ENCODE results near the gene MED16. TPM values are rescaled to one million over a fixed set of nuclear protein-coding genes. Genes with fewer than 3 reads are reported as not detected.

MED16 gene
- total and polyA plus RNA-seq, 10 of the 15 experiments (the other 5 are each of a cell fraction or from before 2014, with no cell fraction given), result 0.56 to 51.1 (median 13.6) TPM

GRCh38 chr19:940591-941291, 47.8 kb upstream of the MED16 start:
- Histone ChIP-seq H3K9ac (ENCODE audit: control insufficient read depth, insufficient read depth, low read length) (peak overlapping the region; percentile 18; the same call in 1 of the 2 replicates), H2AFZ (ENCODE audit: control insufficient read depth, low read depth, low read length) (no peak overlapping the region), H3K4me3 (peak overlapping the region; percentile 37; the same call in 1 of the 2 replicates), H3K27me3 (replicated peaks in 1 of 2; ENCODE audit: control insufficient read depth in 2 of 2, insufficient read depth in 2 of 2, low read length in 1 of 2) (no peaks in the 10 kb centered on the region), H3K36me3 (ENCODE audit: control insufficient read depth in 2 of 2, insufficient read depth in 2 of 2, low read length in 1 of 2) (peaks cover 30% of the 10 kb centered on the region in 2 experiments), H3K79me2 (ENCODE audit: control insufficient read depth, insufficient read depth, low read length) (peaks cover 64% of the 10 kb centered on the region), H3K27ac (ENCODE audit: control insufficient read depth, insufficient read depth) (peak overlapping the region; percentile 58), H3K4me2 (ENCODE audit: control insufficient read depth, insufficient read depth) (peak overlapping the region; percentile 79), H3K9me3 (replicated peaks; ENCODE audit: control insufficient read depth, insufficient read depth, low read length) (peaks cover 4% of the 10 kb centered on the region), H4K20me1 (ENCODE audit: control insufficient read depth, insufficient read depth) (no peaks in the 10 kb centered on the region; the same call in 1 of the 2 replicates), H3K4me1 (ENCODE audit: control insufficient read depth, insufficient read depth, low read length) (peaks cover 7% of the 10 kb centered on the region)
- WGBS (ENCODE audit: insufficient coverage, insufficient replicate concordance, low lambda C conversion rate, missing lambda C conversion rate), result 3% methylated on average over 59 of the region's 64 CpGs
- TF ChIP-seq SRF (IDR thresholded peaks at IDR 0.05; ENCODE audit: low read depth in 2 of 2, low read length in 2 of 2) (peak; percentile 95 to 97), PBX3 (IDR thresholded peaks at IDR 0.05; ENCODE audit: insufficient replicate concordance, low read depth, low read length) (no peak), ASH2L (IDR thresholded peaks at IDR 0.05; ENCODE audit: borderline replicate concordance, low read depth) (no peak), BHLHE40 (IDR thresholded peaks at IDR 0.05; ENCODE audit: borderline replicate concordance in 1 of 2, low read depth in 2 of 2, low read length in 1 of 2) (peak; percentile 51 to 61; a peak in 2 of 4 replicates), RUNX3 (IDR thresholded peaks at IDR 0.05; ENCODE audit: low read length) (peak; percentile 49; the same call in 1 of the 2 replicates), ZBTB11 (CRISPR knock-in tag; IDR thresholded peaks at IDR 0.05) (no peak), POLR2AphosphoS5 (IDR thresholded peaks at IDR 0.05; ENCODE audit: low read length) (no peak), EGR1 (IDR thresholded peaks at IDR 0.05; ENCODE audit: borderline replicate concordance in 1 of 2, low read depth in 2 of 2, low read length in 2 of 2) (peak in 1 of 2 experiments; percentile 19; a peak in 1 of 3 replicates), BCL3 (IDR thresholded peaks at IDR 0.05; ENCODE audit: borderline replicate concordance, insufficient read depth, low read depth, low read length, poor library complexity, severe bottlenecking) (peak; percentile 67), MYB (IDR thresholded peaks at IDR 0.05; ENCODE audit: borderline replicate concordance, low read depth, low read length) (no peak), CEBPB (IDR thresholded peaks at IDR 0.05; ENCODE audit: borderline replicate concordance in 1 of 2, low read depth in 2 of 2, low read length in 2 of 2) (no peak), SIN3A (IDR thresholded peaks at IDR 0.05; ENCODE audit: low read depth, low read length) (no peak)
- ChIA-PET RAD21 (ENCODE audit: unreplicated experiment) (no interaction called here), POLR2A (interaction anchor here (0.5 kb wide), 1 partner anchor 31 kb away, joined by 3 read pairs; no protein-coding TSS in a partner anchor), SMC1A (ENCODE audit: uncharacterized antibody, unreplicated experiment) (no interaction called here), CTCF (no interaction called here)
- BruUV-seq (replicated peaks), result no TSS peak
- in situ Hi-C loops (cut with MboI), result no loop called here
- intact Hi-C loops (cut with micrococcal nuclease; ENCODE audit: unreplicated experiment), result no loop called here
- ATAC-seq (no peak), DNase-seq (ENCODE audit: low read depth, low spot score) (no peak), FAIRE-seq (no peak)
